ENCODE data around the gene MYOM3.

The MYOM3 gene

DNA sequence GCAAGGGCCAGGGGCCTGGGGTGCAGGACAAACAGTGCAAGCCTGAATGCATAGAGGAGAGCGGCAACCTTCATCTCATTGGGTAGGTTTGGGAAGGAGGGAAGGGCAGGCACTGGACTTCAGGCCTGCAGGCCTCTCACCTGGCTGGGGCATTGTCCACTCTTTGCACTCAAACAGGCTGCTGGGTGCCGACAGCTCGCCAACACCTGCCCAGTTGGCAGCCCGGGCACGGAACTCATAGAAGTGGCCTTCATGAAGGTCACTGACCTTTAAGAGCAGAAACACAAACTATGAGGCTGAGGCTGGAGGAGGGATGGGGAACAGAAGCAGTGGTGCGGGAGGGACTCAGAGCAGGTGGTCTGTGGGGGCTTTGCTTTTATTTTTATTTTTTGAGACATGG lies 30.7 kb downstream of the MYOM3 start:
- no peak overlapping the region for H2AFZ ChIP-seq (ENCODE audit: low read depth, low read length)

GRCh38 chr1:24080131-24080530 lies 31.8 kb downstream of the MYOM3 start:
- H3K9me3 ChIP-seq (ENCODE audit: insufficient read depth, low read length), result no peaks in the 10 kb centered on the region
- H3K27ac ChIP-seq (ENCODE audit: low read length), result no peak overlapping the region
- H3K9ac ChIP-seq (ENCODE audit: low read length), result no peak overlapping the region
- H4K20me1 ChIP-seq (ENCODE audit: insufficient read depth, low read length), result no peaks in the 10 kb centered on the region
- no peaks in the 10 kb centered on the region for H3K79me2 ChIP-seq (ENCODE audit: low read length)
- TF ChIP-seq CTCF (IDR thresholded peaks at IDR 0.05; ENCODE audit: low read depth, low read length) (no peak), EZH2phosphoT487 (IDR thresholded peaks at IDR 0.05; ENCODE audit: low read depth) (no peak)
- no peak overlapping the region for H3K4me2 ChIP-seq (ENCODE audit: low read length)
- H3K4me1 ChIP-seq (ENCODE audit: low read length), result no peaks in the 10 kb centered on the region
- H2AFZ ChIP-seq (ENCODE audit: low read depth, low read length), result no peak overlapping the region
- H3K36me3 ChIP-seq (replicated peaks; ENCODE audit: low read depth, low read length), result no peaks in the 10 kb centered on the region
- no peak overlapping the region for H3K4me3 ChIP-seq (ENCODE audit: low read length)
- H3K27me3 ChIP-seq (ENCODE audit: low read depth, low read length), result no peaks in the 10 kb centered on the region

More for the DNA sequence above, 30.7 kb downstream of the MYOM3 start:
- Histone ChIP-seq H3K79me2 (ENCODE audit: low read length) (no peaks in the 10 kb centered on the region), H3K9me3 (ENCODE audit: insufficient read depth, low read length) (no peaks in the 10 kb centered on the region), H3K9ac (ENCODE audit: low read length) (no peak overlapping the region), H3K27ac (ENCODE audit: low read length) (no peak overlapping the region), H3K36me3 (replicated peaks; ENCODE audit: low read depth, low read length) (no peaks in the 10 kb centered on the region), H4K20me1 (ENCODE audit: insufficient read depth, low read length) (no peaks in the 10 kb centered on the region), H3K27me3 (ENCODE audit: low read depth, low read length) (no peaks in the 10 kb centered on the region), H3K4me1 (ENCODE audit: low read length) (no peaks in the 10 kb centered on the region), H3K4me2 (ENCODE audit: low read length) (no peak overlapping the region), H3K4me3 (ENCODE audit: low read length) (no peak overlapping the region)
- TF ChIP-seq CTCF (IDR thresholded peaks at IDR 0.05; ENCODE audit: low read depth, low read length) (no peak), EZH2phosphoT487 (IDR thresholded peaks at IDR 0.05; ENCODE audit: low read depth) (no peak)

GRCh38 chr1:24077278-24077978 lies 34.5 kb downstream of the MYOM3 start:
- Histone ChIP-seq H3K4me2 (ENCODE audit: low read length) (no peak overlapping the region), H3K9ac (ENCODE audit: low read length) (no peak overlapping the region), H3K4me3 (ENCODE audit: low read length) (no peak overlapping the region), H4K20me1 (ENCODE audit: insufficient read depth, low read length) (no peaks in the 10 kb centered on the region), H2AFZ (ENCODE audit: low read depth, low read length) (no peak overlapping the region), H3K79me2 (ENCODE audit: low read length) (no peaks in the 10 kb centered on the region), H3K36me3 (replicated peaks; ENCODE audit: low read depth, low read length) (no peaks in the 10 kb centered on the region), H3K27me3 (ENCODE audit: low read depth, low read length) (no peaks in the 10 kb centered on the region), H3K4me1 (ENCODE audit: low read length) (no peaks in the 10 kb centered on the region), H3K9me3 (ENCODE audit: insufficient read depth, low read length) (no peaks in the 10 kb centered on the region), H3K27ac (ENCODE audit: low read length) (no peak overlapping the region)
- TF ChIP-seq EZH2phosphoT487 (IDR thresholded peaks at IDR 0.05; ENCODE audit: low read depth) (no peak), CTCF (IDR thresholded peaks at IDR 0.05; ENCODE audit: low read depth, low read length) (no peak)

DNA sequence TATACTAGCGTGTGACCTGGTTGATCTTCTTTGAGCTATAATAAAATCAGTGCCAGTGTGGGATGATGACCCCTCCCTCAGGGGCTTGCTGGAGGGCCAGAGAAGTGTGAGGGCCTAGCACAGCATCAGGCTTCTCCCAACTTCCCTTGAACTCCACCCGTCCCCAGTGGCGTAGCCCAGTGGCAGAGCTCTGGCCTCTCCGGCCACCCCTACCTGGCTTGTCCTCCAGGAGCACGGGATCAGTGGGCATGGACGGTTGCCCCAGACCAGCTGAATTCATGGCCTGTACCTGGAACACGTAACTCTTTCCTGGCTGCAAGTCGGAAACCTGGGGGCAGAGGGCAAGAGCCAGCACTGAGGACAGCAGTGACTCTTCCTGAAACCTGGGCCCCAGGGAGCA lies 36.0 kb downstream of the MYOM3 start:
- H2AFZ ChIP-seq (ENCODE audit: low read depth, low read length), result no peak overlapping the region
- H3K4me2 ChIP-seq (ENCODE audit: low read length), result no peak overlapping the region
- H3K4me1 ChIP-seq (ENCODE audit: low read length), result no peaks in the 10 kb centered on the region; the same call in 1 of the 2 replicates
- no peaks in the 10 kb centered on the region for H3K79me2 ChIP-seq (ENCODE audit: low read length)
- H3K4me3 ChIP-seq (ENCODE audit: low read length), result no peak overlapping the region
- TF ChIP-seq CTCF (IDR thresholded peaks at IDR 0.05; ENCODE audit: low read depth, low read length) (no peak), EZH2phosphoT487 (IDR thresholded peaks at IDR 0.05; ENCODE audit: low read depth) (no peak)
- no peak overlapping the region for H3K27ac ChIP-seq (ENCODE audit: low read length)
- H3K36me3 ChIP-seq (replicated peaks; ENCODE audit: low read depth, low read length), result no peaks in the 10 kb centered on the region
- no peaks in the 10 kb centered on the region for H4K20me1 ChIP-seq (ENCODE audit: insufficient read depth, low read length)
- H3K9ac ChIP-seq (ENCODE audit: low read length), result no peak overlapping the region
- no peaks in the 10 kb centered on the region for H3K9me3 ChIP-seq (ENCODE audit: insufficient read depth, low read length)
- H3K27me3 ChIP-seq (ENCODE audit: low read depth, low read length), result no peaks in the 10 kb centered on the region
